ENCODE measurements around the gene SH3TC1. TPM values are rescaled to one million over a fixed set of nuclear protein-coding genes. Genes with fewer than 3 reads are reported as not detected.

SH3TC1 gene
- polyA plus RNA-seq, 1 donor (not counting 4 experiments of a cell fraction or from before 2014, with no cell fraction given) = 12.3 TPM

DNA sequence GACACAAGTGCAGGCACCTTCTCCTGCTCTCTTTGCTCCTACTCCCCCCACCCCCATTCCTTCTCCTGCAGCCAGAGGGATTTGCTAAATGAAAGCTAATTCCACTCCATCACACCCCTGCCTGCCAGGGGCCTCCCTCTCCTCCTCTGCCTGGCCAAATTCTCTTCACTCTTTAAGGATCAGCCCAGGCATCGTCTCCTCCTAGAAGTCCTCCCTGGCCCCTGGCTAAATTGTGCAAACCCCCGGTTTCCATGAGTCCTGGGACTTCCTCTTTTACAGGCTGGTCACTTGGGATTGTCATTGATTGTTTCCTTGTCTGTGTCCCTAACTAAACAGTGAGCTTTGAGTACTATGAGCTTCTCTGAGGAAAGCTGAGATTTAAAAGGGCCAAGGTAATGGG lies 31.8 kb upstream of the SH3TC1 start:
- H3K4me2 ChIP-seq (ENCODE audit: control insufficient read depth, extremely low read depth, insufficient read depth, low read depth, low read length) = no peak overlapping the region
- dilution Hi-C loops (cut with MboI; ENCODE audit: extremely low pct_ligation_motif_present, low sequenced_read_pairs) = no loop called here
- H3K9me1 ChIP-seq (ENCODE audit: control insufficient read depth, extremely low read depth, insufficient read depth, low read length) = no peaks in the 10 kb centered on the region
- H3K79me2 ChIP-seq (ENCODE audit: control insufficient read depth, insufficient read depth, low read length) = no peaks in the 10 kb centered on the region
- H4K20me1 ChIP-seq (ENCODE audit: control insufficient read depth, extremely low read depth, insufficient read depth, low read length) = no peaks in the 10 kb centered on the region
- H3K9ac ChIP-seq (ENCODE audit: control insufficient read depth, extremely low read depth, insufficient read depth, low read length) = no peak overlapping the region
- no peak overlapping the region for H3K27ac ChIP-seq (ENCODE audit: control insufficient read depth, insufficient read depth, low read length)
- no peak overlapping the region for H2AFZ ChIP-seq (ENCODE audit: control insufficient read depth, low read length)
- H3K9me3 ChIP-seq (ENCODE audit: control insufficient read depth, low read depth, low read length) = peaks cover 4% of the 10 kb centered on the region
- H3K4me3 ChIP-seq (ENCODE audit: control insufficient read depth in 2 of 3, extremely low read depth in 1 of 3, insufficient read depth in 2 of 3, low read depth in 1 of 3, low read length in 3 of 3) = no peak overlapping the region
- FAIRE-seq (no peak), DNase-seq (ENCODE audit: low read depth, low spot score) (no peak)
- TF ChIP-seq, protein P1, sequence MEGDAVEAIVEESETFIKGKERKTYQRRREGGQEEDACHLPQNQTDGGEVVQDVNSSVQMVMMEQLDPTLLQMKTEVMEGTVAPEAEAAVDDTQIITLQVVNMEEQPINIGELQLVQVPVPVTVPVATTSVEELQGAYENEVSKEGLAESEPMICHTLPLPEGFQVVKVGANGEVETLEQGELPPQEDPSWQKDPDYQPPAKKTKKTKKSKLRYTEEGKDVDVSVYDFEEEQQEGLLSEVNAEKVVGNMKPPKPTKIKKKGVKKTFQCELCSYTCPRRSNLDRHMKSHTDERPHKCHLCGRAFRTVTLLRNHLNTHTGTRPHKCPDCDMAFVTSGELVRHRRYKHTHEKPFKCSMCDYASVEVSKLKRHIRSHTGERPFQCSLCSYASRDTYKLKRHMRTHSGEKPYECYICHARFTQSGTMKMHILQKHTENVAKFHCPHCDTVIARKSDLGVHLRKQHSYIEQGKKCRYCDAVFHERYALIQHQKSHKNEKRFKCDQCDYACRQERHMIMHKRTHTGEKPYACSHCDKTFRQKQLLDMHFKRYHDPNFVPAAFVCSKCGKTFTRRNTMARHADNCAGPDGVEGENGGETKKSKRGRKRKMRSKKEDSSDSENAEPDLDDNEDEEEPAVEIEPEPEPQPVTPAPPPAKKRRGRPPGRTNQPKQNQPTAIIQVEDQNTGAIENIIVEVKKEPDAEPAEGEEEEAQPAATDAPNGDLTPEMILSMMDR (optimal IDR thresholded peaks at IDR 0.05 in 1 of 3, IDR thresholded peaks at IDR 0.05 in 1 of 3, conservative IDR thresholded peaks at IDR 0.05 in 1 of 3; ENCODE audit: extremely low read depth in 1 of 3, insufficient read depth in 2 of 3, low read length in 3 of 3) = no peak
- TF ChIP-seq EZH2 (IDR thresholded peaks at IDR 0.05; ENCODE audit: low read length) = no peak
- peaks cover 26% of the 10 kb centered on the region for H3K4me1 ChIP-seq (ENCODE audit: control insufficient read depth, extremely low read depth, insufficient read depth, low read length)
- H3K36me3 ChIP-seq (ENCODE audit: control insufficient read depth in 2 of 2, extremely low read depth in 1 of 2, insufficient read depth in 2 of 2, low read length in 2 of 2) = no peaks in the 10 kb centered on the region
- peaks cover 7% of the 10 kb centered on the region for H3K27me3 ChIP-seq (ENCODE audit: control insufficient read depth, extremely low read depth, insufficient read depth, low read length)

DNA sequence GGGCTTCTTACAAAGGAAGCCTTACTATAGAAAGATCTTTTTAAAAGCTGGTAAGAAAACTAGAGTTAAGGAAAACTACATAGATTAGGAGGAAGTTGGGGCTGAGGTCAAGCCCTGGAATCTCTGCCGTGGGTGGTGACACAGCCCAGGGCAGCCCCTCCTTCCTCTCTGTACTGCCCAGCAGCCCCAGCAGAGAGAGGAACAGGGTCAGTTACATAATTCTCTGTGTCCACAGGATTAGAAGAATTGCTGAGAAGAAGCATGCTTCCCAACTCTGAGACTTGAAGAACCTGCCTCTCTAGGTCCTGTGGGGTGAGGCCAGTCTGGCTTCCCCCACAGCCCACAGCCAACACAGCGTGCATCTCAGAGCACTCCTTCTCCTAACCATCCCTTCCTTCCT lies 31.3 kb upstream of the SH3TC1 start:
- Histone ChIP-seq H3K9me3 (ENCODE audit: control insufficient read depth, low read depth, low read length) (peaks cover 4% of the 10 kb centered on the region), H3K27me3 (ENCODE audit: control insufficient read depth, extremely low read depth, insufficient read depth, low read length) (peaks cover 8% of the 10 kb centered on the region), H3K4me1 (ENCODE audit: control insufficient read depth, extremely low read depth, insufficient read depth, low read length) (peaks cover 24% of the 10 kb centered on the region), H3K27ac (ENCODE audit: control insufficient read depth, insufficient read depth, low read length) (no peak overlapping the region), H4K20me1 (ENCODE audit: control insufficient read depth, extremely low read depth, insufficient read depth, low read length) (no peaks in the 10 kb centered on the region), H2AFZ (ENCODE audit: control insufficient read depth, low read length) (no peak overlapping the region), H3K9ac (ENCODE audit: control insufficient read depth, extremely low read depth, insufficient read depth, low read length) (no peak overlapping the region), H3K79me2 (ENCODE audit: control insufficient read depth, insufficient read depth, low read length) (no peaks in the 10 kb centered on the region), H3K36me3 (ENCODE audit: control insufficient read depth in 2 of 2, extremely low read depth in 1 of 2, insufficient read depth in 2 of 2, low read length in 2 of 2) (no peaks in the 10 kb centered on the region), H3K4me2 (ENCODE audit: control insufficient read depth, extremely low read depth, insufficient read depth, low read depth, low read length) (no peak overlapping the region), H3K9me1 (ENCODE audit: control insufficient read depth, extremely low read depth, insufficient read depth, low read length) (no peaks in the 10 kb centered on the region), H3K4me3 (ENCODE audit: control insufficient read depth in 2 of 3, extremely low read depth in 1 of 3, insufficient read depth in 2 of 3, low read depth in 1 of 3, low read length in 3 of 3) (no peak overlapping the region)
- no peak for FAIRE-seq
- dilution Hi-C loops (cut with MboI; ENCODE audit: extremely low pct_ligation_motif_present, low sequenced_read_pairs) = no loop called here
- DNase-seq (ENCODE audit: low read depth, low spot score) = no peak
- TF ChIP-seq EZH2 (IDR thresholded peaks at IDR 0.05; ENCODE audit: low read length) = no peak
- TF ChIP-seq, protein P1 (optimal IDR thresholded peaks at IDR 0.05 in 1 of 3, IDR thresholded peaks at IDR 0.05 in 1 of 3, conservative IDR thresholded peaks at IDR 0.05 in 1 of 3; ENCODE audit: extremely low read depth in 1 of 3, insufficient read depth in 2 of 3, low read length in 3 of 3) = no peak

Measured in keratinocyte (primary cell).